ENCODE measurements around the gene MRGPRX4.
"Not testable (repeated sequence)": the region's sequence is repeated elsewhere in the genome, so short reads cannot be mapped to it uniquely, and the experiment has no call there.

The MRGPRX4 gene

GRCh38 chr11:18172666-18173065, at the start of gene MRGPRX4:
MRGPRX4 (plus strand) TSS chr11:18172837; CDS start chr11:18173257, 420 bp downstream.
- DNase-seq: no peak

DNA sequence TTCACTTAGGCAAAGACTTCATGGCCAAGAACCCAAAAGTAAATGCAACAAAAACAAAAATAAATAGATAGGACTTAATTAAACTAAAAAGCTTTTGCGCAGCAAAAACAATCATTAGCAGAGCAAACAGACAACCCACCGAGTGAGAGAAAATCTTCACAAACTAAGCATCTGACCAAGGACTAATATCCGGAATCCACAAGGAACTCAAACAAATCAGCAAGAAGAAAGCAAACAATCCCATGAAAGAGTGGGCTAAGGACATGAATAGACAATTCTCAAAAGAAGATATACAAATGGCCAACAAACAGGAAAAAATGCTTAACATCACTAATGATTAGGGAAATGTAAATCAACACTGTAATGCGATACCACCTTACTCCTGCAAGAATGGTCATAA, 41.5 kb upstream of the MRGPRX4 start:
- DNase-seq: not testable (repeated sequence)

GRCh38 chr11:18132341-18132740, 40.3 kb upstream of the MRGPRX4 start, which contains the start of gene MRGPRX3:
MRGPRX3 (plus strand) TSS chr11:18132571; CDS start chr11:18137203, 4,632 bp downstream.
- no peak for DNase-seq

DNA sequence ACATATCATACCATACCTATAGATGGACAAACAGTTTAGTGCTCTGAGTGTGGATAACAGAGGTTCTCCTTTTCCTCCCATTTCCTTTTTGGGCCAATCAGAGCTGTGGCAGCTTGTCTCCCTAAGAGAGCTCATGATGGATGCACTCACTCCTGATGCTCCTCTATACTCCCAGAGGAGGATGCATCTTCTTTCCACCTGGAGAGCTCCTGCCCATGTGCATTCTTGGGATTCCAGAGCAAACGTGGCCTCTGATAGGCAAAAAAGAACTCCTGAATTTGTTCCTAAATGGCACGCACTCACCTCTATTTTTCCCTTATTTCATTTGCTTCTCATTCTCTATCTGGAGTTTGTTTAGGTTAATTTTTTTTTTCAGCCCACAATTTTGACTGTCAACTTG, 37.3 kb upstream of the MRGPRX4 start:
- no peak for DNase-seq

GRCh38 chr11:18137186-18137800, 35.3 kb upstream of the MRGPRX4 start:
- no peak for DNase-seq

DNA sequence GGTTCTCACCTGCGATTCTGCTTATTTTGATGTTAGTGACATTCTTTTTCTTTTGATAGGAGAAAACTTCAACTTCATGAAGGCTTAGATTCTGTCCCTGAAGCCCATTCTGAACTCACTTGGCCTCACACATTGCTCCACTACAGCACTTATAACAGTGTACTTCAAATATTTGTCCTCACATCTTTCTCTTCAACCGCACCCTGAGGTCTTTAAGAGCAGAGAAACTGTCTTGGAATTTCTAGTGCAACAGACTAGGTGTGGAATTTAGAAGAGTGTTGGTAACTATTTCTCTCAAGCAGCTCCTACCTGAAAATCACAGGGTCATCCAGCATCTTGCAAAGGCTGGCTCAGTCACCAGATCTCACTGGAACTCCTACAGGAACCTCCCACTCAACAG, 32.5 kb upstream of the MRGPRX4 start:
- DNase-seq: no peak

- DNase-seq: no peak
These were observed 28.4 kb upstream of the MRGPRX4 start for GRCh38 chr11:18144243-18144642.

DNA sequence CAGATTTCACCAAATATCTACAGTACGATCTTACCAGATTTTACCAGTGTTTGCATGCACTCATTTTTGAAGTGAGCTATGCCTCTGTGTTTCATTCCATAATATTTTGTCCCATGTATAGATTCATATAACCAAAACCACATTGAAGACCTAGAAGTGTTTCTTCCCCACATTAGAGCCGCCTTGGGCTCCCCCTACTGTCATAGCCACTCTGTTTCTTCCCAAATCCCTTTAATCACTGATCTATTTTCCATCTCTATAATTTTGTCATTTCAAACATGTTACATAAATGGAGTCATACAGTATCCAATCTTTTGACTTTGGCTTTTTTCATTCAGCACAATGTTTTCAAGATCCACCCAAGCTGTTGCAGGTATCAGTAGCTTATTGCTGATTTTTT, 27.6 kb upstream of the MRGPRX4 start:
- no peak for DNase-seq

DNA sequence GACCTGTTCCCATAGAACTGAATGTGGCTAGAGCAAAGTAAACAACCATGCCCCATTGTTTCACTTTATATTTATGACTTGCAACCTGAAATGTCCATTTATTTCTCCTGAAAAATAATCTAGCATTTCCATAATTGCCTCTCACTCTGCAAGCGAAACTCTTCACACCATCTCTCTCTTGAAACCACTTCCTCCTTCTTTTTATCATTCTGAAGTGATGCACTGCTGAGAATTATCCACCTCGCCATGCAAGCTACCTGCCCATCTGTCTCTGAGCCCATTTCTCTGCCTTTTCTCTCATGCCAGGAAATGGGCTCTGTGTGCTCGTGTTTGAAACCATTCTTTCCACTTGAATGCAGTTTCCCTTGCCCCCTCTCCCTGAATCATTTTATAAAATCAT, 26.8 kb upstream of the MRGPRX4 start:
- DNase-seq: no peak

DNA sequence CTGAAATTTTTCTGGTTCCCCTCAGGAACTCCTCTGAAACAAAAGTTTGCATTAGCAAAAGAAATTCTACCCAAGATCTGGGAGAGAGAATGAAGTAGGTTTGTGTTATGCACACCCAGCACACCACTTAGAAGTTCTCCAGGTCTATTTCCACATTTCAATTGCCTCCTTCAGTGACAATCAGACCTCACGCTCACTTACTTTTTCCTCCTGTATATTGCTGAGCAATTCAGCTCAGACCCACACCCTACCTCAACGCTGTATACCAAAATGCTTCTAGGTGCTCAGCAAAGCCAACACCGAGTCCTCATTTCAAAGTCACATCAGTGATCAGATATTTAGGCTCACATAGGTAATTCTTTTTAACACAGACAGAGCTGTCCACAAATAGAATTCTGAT, 21.1 kb upstream of the MRGPRX4 start:
- DNase-seq: no peak

- DNase-seq: no peak
These were observed 4.3 kb upstream of the MRGPRX4 start for GRCh38 chr11:18168372-18168771.

GRCh38 chr11:18171377-18172000, 1.1 kb upstream of the MRGPRX4 start:
- no peak for DNase-seq

DNA sequence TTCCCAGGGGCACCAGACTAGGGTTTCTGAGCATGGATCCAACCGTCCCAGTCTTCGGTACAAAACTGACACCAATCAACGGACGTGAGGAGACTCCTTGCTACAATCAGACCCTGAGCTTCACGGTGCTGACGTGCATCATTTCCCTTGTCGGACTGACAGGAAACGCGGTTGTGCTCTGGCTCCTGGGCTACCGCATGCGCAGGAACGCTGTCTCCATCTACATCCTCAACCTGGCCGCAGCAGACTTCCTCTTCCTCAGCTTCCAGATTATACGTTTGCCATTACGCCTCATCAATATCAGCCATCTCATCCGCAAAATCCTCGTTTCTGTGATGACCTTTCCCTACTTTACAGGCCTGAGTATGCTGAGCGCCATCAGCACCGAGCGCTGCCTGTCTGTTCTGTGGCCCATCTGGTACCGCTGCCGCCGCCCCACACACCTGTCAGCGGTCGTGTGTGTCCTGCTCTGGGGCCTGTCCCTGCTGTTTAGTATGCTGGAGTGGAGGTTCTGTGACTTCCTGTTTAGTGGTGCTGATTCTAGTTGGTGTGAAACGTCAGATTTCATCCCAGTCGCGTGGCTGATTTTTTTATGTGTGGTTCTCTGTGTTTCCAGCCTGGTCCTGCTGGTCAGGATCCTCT, 709 bp downstream of the MRGPRX4 start:
- DNase-seq: no peak

DNA sequence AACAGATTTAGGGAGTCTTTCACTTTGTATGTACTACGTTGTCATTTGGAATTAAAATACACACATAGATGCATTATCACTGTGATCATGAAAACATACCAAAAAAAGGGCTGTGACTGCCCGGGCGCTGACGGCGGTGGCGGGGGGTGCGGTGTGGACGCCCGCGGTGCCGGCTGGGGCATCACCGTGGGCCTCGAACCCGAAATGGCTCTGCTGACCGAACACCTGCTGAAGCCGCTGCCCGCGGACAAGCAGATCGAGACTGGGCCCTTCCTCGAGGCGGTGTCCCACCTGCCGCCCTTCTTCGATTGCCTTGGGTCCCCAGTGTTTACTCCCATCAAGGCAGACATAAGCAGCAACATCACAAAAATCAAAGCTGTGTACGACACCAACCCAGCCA, 16.2 kb downstream of the MRGPRX4 start:
- DNase-seq: no peak

DNA sequence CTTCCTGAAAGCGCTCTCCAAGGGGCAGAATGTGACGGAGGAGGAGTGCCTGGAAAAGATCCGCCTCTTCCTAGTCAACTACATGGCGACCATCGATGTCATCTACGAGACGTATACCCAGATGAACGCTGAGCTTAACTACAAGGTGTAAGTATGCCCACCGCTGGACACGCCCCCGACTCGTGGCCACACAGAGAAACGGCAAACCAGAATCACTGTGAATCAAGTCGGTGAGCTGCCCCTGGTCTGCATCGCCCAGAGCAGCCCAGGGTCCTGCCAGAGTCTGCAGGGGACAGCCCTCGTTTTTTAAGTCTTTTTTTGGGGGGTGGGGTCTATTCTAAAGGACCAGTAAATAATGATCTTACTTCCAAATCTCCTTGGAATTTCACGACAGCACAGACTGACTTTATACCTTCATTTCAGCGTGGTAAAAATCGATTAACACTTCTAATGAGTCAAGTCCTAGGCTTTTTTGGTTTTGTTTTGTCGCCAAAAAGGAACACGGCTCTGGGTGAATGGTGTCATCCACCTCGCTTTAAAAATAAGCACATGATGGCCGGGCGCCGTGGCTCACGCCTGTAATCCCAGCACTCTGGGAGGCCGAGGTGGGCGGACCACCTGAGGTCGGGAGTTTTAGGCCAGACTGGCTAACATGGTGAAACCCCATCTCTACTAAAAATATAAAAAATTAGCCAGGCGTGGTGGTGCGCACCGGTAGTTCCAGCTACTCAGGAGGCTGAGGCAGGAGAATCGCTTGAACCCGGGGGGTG, 17.0 kb downstream of the MRGPRX4 start:
- not testable (repeated sequence) for DNase-seq

DNA sequence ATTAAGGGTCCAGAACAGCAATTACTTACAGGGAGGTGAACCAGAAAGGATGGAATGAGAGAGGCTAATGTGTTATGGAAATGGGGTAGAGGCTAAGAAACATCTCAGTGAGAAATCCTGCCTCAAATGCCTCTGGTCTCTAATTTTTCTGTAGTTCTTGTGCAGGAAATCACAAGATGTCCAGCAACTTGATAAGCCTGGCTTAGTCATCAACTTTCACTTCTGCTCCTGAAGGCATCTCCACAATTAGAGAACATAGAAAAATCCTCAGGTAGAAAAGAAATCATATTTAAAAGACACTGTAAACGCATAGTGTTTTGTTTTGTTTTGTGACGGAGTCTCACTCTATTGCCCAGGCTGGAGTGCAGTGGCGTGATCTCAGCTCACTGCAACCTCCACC, 18.7 kb downstream of the MRGPRX4 start:
- DNase-seq: no peak

GRCh38 chr11:18193010-18193409, 20.4 kb downstream of the MRGPRX4 start:
- DNase-seq: no peak

DNA sequence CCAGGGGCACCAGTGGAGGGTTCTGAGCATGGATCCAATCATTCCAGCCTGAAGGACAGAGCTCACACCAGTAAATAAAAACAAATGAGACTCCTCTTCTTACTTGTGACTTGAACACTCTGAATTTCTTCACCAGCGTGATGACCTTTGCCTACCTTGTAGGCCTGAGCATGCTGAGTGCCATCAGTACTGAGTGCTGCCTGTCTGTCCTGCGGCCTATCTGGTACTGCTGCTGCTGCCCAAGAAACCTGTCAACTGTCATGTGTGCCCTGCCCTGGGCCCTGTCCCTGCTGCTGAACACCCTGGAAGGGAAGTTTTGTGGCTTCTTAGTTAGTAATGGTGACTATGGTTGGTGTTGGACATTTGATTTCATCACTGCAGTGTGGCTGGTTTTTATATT, 23.9 kb downstream of the MRGPRX4 start:
- DNase-seq: no peak

DNA sequence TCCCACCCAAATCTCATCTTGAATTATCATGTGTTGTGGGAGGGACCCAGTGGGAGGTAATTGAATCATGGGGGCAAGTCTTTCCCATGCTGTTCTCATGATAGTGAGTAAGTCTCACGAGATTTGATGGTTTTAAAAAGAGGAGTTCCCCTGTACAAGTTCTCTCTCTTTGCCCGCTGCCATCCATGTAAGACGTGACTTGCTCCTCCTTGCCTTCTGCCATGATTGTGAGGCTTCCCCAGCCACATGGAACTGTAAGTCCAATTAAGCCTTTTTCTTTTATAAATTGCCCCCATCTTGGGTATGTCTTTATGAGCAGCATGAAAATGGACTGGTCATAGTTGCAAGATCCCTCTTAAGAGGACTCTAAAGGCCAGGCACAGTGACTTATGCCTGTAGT, 25.1 kb downstream of the MRGPRX4 start:
- DNase-seq: not testable (repeated sequence)

- no peak for DNase-seq
These were observed 31.1 kb downstream of the MRGPRX4 start for GRCh38 chr11:18203723-18204122.

DNA sequence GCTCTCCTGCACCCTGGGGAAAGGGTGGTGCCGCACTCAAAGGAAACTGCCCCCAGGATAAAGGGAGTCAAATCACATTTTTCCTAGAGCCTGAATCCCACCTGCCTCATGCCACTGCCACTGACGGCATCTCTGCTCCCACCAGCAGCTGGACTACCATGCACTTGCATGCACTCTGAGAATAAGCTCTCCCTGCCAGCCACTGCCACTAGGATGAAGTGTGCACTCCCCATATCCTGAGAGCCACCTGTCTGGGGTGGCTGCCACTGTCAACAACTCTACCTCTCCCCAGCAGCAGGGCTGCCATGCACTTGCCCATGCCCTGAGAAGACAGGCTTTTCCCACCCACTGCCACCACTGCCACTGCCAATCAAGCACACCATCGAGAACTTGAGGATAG, 31.6 kb downstream of the MRGPRX4 start:
- DNase-seq: no peak

- DNase-seq: no peak
These were observed 32.1 kb downstream of the MRGPRX4 start for GRCh38 chr11:18204771-18205170.

GRCh38 chr11:18209058-18209457, 36.4 kb downstream of the MRGPRX4 start:
- DNase-seq: no peak
